CD4-positive, alpha-beta T cell (primary cell): Measurements from ENCODE around the gene IGFBP2. TPM values are rescaled to one million over a fixed set of nuclear protein-coding genes. Genes with fewer than 3 reads are reported as not detected.

Experiments used
- ATAC-seq: fragments of 200-7000 bp; cut with Tn5 transposase; one replicate; pipeline ENCODE4 v1.10.0; 2022; ENCODE audit warnings: mild to moderate bottlenecking; ENCODE audit not compliant: poor library complexity
- CTCF ChIA-PET: fragments of 350-600 bp; sonication (Branson Sonifier 250); formaldehyde crosslinking; loops from one replicate; lab custom pipeline; 2021; ENCODE audit warnings: antibody characterized with exemption, inconsistent platforms; lab: Charles Lee
- POLR2A ChIA-PET: fragments of 350-600 bp; sonication (Branson Sonifier 250); formaldehyde crosslinking; loops from one replicate; lab custom pipeline; 2021; ENCODE audit warnings: antibody characterized with exemption, inconsistent platforms; lab: Charles Lee
- DNase-seq, 14 experiments: peaks; one replicate each; pipeline ENCODE4 v3.0.0-alpha.2; 2013 to 2020; ENCODE audit warnings: mixed read lengths in 2 of 14
- H3K27ac ChIP-seq, 2 donors: one replicate each; pipeline versions ENCODE4 v1.5.1 to v1.7.0; 2013; ENCODE audit warnings: low read length in 2 of 2, low read depth in 1 of 2, mild to moderate bottlenecking in 1 of 2
- H3K27me3 ChIP-seq, 2 experiments: 1 replicate in 1 of 2; 2 replicates in 1 of 2; pipeline versions ENCODE4 v1.6.1 to v1.7.0; 2013; ENCODE audit warnings: low read length in 2 of 2, control low read depth in 1 of 2, mild to moderate bottlenecking in 1 of 2, moderate library complexity in 1 of 2; ENCODE audit not compliant: insufficient read depth in 2 of 2, control insufficient read depth in 1 of 2
- H3K36me3 ChIP-seq: one replicate; pipeline ENCODE4 v1.6.1; 2013; ENCODE audit warnings: low read length, control low read depth; ENCODE audit not compliant: insufficient read depth
- H3K4me1 ChIP-seq: one replicate; pipeline ENCODE4 v1.6.1; 2013; ENCODE audit warnings: low read length, control low read depth; ENCODE audit not compliant: insufficient read depth
- H3K4me3 ChIP-seq: one replicate; pipeline ENCODE4 v1.5.1; 2013; ENCODE audit warnings: mild to moderate bottlenecking, low read length, moderate library complexity
- H3K9me3 ChIP-seq, 2 experiments: 1 replicate in 1 of 2; 2 replicates in 1 of 2; pipeline versions ENCODE4 v1.6.1 to v1.7.0; 2013; ENCODE audit warnings: low read length in 2 of 2, mild to moderate bottlenecking in 2 of 2, control low read depth in 1 of 2, moderate library complexity in 1 of 2; ENCODE audit not compliant: control insufficient read depth in 1 of 2, insufficient read depth in 1 of 2
- H3K27ac Mint-ChIP-seq: one replicate; pipeline ENCODE4 v1.8.0; 2020; ENCODE audit warnings: mixed read lengths
- H3K27me3 Mint-ChIP-seq: one replicate; pipeline ENCODE4 v1.8.0; 2021; ENCODE audit warnings: mixed read lengths
- H3K36me3 Mint-ChIP-seq: one replicate; pipeline ENCODE4 v1.8.0; 2021; ENCODE audit warnings: low read depth, mixed read lengths
- H3K4me1 Mint-ChIP-seq: one replicate; pipeline ENCODE4 v1.8.0; 2021; ENCODE audit warnings: low read depth, mixed read lengths
- H3K4me3 Mint-ChIP-seq: one replicate; pipeline ENCODE4 v1.8.0; 2020; ENCODE audit warnings: mild to moderate bottlenecking, mixed read lengths
- H3K9me3 Mint-ChIP-seq: one replicate; pipeline ENCODE4 v1.8.0; 2020; ENCODE audit warnings: mixed read lengths
- CTCF ChIP-seq: fragments of 200-600 bp; IDR thresholded peaks from one replicate; pipeline ENCODE4 v1.8.0; 2022; ENCODE audit warnings: antibody characterized with exemption, mild to moderate bottlenecking
- intact Hi-C, 2 experiments: fragments of 100-400 bp; cut with DNase I in 1 of 2; cut with micrococcal nuclease in 1 of 2; formaldehyde crosslinking; loops; one replicate each; pipeline versions ENCODE4 v1.15.1 to v1.9.0; 2023 to 2025; cut with DNase I, micrococcal nuclease
- total RNA-seq, 174 experiments: library from RNA in 2 of 174; stranded (reverse) in 2 of 174; gene quantifications; one replicate each; pipeline ENCODE4 v1.2.3 and lab custom pipeline; 2021 to 2026

The IGFBP2 gene
- total RNA-seq, 2 experiments from 2014 or later, result not detected

GRCh38 chr2:216685327-216685875, 52.2 kb downstream of the IGFBP2 start:
- H3K4me1 Mint-ChIP-seq, result no peaks in the 10 kb centered on the region
- no peak overlapping the region for H3K27ac ChIP-seq
- no peak overlapping the region for H3K27ac Mint-ChIP-seq
- H3K36me3 ChIP-seq, result no peaks in the 10 kb centered on the region
- intact Hi-C loops, result no loop called here
- no peak for TF ChIP-seq CTCF
- ChIA-PET CTCF (no interaction called here), POLR2A (no interaction called here)
- H3K4me3 Mint-ChIP-seq, result no peak overlapping the region
- H3K4me3 ChIP-seq, result no peak overlapping the region
- H3K36me3 Mint-ChIP-seq, result no peaks in the 10 kb centered on the region
- DNase-seq (no peak), ATAC-seq (no peak)
- H3K27me3 ChIP-seq, result peaks cover 18 to 39% of the 10 kb centered on the region in 2 experiments
- no peaks in the 10 kb centered on the region for H3K9me3 ChIP-seq
- H3K27me3 Mint-ChIP-seq, result peaks cover 72% of the 10 kb centered on the region
- no peaks in the 10 kb centered on the region for H3K4me1 ChIP-seq
- H3K9me3 Mint-ChIP-seq, result no peaks in the 10 kb centered on the region

DNA sequence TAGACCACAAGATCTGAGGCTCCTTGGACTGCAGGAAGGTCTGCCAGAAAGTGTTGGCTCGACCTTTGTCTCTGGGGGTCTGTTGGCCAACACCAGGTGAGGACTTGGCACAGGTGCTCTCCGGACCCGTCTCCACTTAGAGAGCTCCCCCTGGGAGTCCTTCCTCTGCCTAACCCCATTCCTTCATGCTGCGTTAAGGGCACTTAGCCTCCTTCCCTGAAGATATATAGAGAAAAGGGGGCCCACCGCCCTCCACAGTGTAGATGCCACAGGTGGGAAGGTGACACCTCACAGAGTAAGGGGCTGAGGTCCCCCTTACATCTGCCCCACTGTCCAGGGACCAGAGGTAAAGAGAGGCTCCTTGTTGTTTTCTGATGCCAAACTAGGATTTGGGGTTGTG, 53.9 kb downstream of the IGFBP2 start:
- Histone ChIP-seq H3K36me3 (no peaks in the 10 kb centered on the region), H3K4me3 (no peak overlapping the region), H3K27me3 (peaks cover 26 to 49% of the 10 kb centered on the region in 2 experiments), H3K9me3 (no peaks in the 10 kb centered on the region), H3K4me1 (peaks cover 13% of the 10 kb centered on the region), H3K27ac (no peak overlapping the region)
- peaks cover 83% of the 10 kb centered on the region for H3K27me3 Mint-ChIP-seq
- no peak overlapping the region for H3K27ac Mint-ChIP-seq
- ATAC-seq, result no peak
- no peaks in the 10 kb centered on the region for H3K36me3 Mint-ChIP-seq
- peaks cover 13% of the 10 kb centered on the region for H3K4me1 Mint-ChIP-seq
- H3K4me3 Mint-ChIP-seq, result no peak overlapping the region
- ChIA-PET CTCF (no interaction called here), POLR2A (no interaction called here)
- no peak for TF ChIP-seq CTCF
- DNase-seq, result no peak
- intact Hi-C loops, result no loop called here
- no peaks in the 10 kb centered on the region for H3K9me3 Mint-ChIP-seq

DNA sequence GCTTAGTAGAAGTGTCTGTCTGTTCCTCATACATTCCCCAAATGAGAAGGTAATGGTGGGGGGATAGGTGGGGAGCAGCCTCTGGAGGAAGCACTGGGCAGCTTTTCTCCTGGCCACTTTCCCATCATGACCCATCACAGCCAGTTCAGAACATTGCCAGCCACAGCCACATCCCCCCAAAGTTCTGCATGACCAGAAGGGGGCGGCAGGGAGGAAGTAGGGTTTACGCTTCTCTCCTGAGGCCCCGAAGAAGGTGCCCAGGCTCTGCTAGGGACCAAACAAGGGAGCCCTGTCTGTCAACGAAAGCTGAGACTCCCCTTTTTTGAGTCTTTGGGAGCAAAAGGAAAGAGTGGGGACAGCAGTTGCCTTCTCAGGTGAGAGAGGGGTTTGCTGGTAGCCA, 54.4 kb downstream of the IGFBP2 start:
- DNase-seq, result peak in 1 of 14 experiments; percentile 29
- Mint-ChIP-seq H3K27me3 (peaks cover 83% of the 10 kb centered on the region), H3K4me1 (peaks cover 18% of the 10 kb centered on the region), H3K4me3 (no peak overlapping the region), H3K36me3 (no peaks in the 10 kb centered on the region), H3K27ac (no peak overlapping the region), H3K9me3 (no peaks in the 10 kb centered on the region)
- Histone ChIP-seq H3K9me3 (no peaks in the 10 kb centered on the region), H3K27ac (no peak overlapping the region), H3K36me3 (no peaks in the 10 kb centered on the region), H3K27me3 (peaks cover 31 to 53% of the 10 kb centered on the region in 2 experiments), H3K4me1 (peaks cover 19% of the 10 kb centered on the region), H3K4me3 (no peak overlapping the region)
- TF ChIP-seq CTCF, result no peak
- POLR2A ChIA-PET, result no interaction called here
- CTCF ChIA-PET, result no interaction called here
- no peak for ATAC-seq
- intact Hi-C loops, result no loop called here
